Activated CD4-positive, alpha-beta T cell treated with anti-CD3 and anti-CD28 coated beads, Interleukin-2, amount 50 U/mL, for 16 hours (primary cell): ENCODE measurements around the gene EPHA2.
"Not testable (repeated sequence)": the region's sequence is repeated elsewhere in the genome, so short reads cannot be mapped to it uniquely, and the experiment has no call there.

Experiments
- DNase-seq: peaks from one replicate; pipeline ENCODE4 v3.0.0-alpha.2; 2020

EPHA2 gene

GRCh38 chr1:16117369-16117768 lies 38.5 kb downstream of the EPHA2 start:
- DNase-seq: no peak

GRCh38 chr1:16116625-16117024 lies 39.2 kb downstream of the EPHA2 start:
- DNase-seq: no peak

GRCh38 chr1:16116002-16116401 lies 39.9 kb downstream of the EPHA2 start:
- no peak for DNase-seq

GRCh38 chr1:16115468-16115983 lies 40.3 kb downstream of the EPHA2 start:
- no peak for DNase-seq

- DNase-seq: no peak
Observed at GRCh38 chr1:16114527-16115467, 41.1 kb downstream of the EPHA2 start.

- DNase-seq: no peak
Observed at GRCh38 chr1:16112596-16113555, 43.0 kb downstream of the EPHA2 start.

GRCh38 chr1:16111771-16112595 lies 43.9 kb downstream of the EPHA2 start:
- DNase-seq: no peak

GRCh38 chr1:16110884-16111283 lies 45.0 kb downstream of the EPHA2 start:
- DNase-seq: no peak

- DNase-seq: no peak
Observed at GRCh38 chr1:16110456-16110855, 45.4 kb downstream of the EPHA2 start.

GRCh38 chr1:16109571-16109970 lies 46.3 kb downstream of the EPHA2 start:
- DNase-seq: no peak

GRCh38 chr1:16107039-16107438 lies 48.8 kb downstream of the EPHA2 start:
- DNase-seq: not testable (repeated sequence)

- no peak for DNase-seq
Observed at GRCh38 chr1:16101623-16102022, 54.2 kb downstream of the EPHA2 start.

- no peak for DNase-seq
Observed at GRCh38 chr1:16099412-16099811, 56.5 kb downstream of the EPHA2 start.

GRCh38 chr1:16095447-16095846 lies 60.4 kb downstream of the EPHA2 start:
- no peak for DNase-seq

GRCh38 chr1:16094453-16095158 lies 61.3 kb downstream of the EPHA2 start:
- no peak for DNase-seq

- no peak for DNase-seq
Observed at GRCh38 chr1:16093611-16094010, 62.3 kb downstream of the EPHA2 start.

GRCh38 chr1:16092923-16093511 lies 62.9 kb downstream of the EPHA2 start:
- DNase-seq: no peak

GRCh38 chr1:16092097-16092922 lies 63.6 kb downstream of the EPHA2 start:
- DNase-seq: no peak

- DNase-seq: no peak
Observed at GRCh38 chr1:16091296-16091695, 64.6 kb downstream of the EPHA2 start.

GRCh38 chr1:16090076-16090826 lies 65.6 kb downstream of the EPHA2 start:
- no peak for DNase-seq
